ENCODE data around the gene LRFN5. TPM values are rescaled to one million over a fixed set of nuclear protein-coding genes. Genes with fewer than 3 reads are reported as not detected.

Gene LRFN5
- total RNA-seq, 2 experiments from 2014 or later: not detected

GRCh38 chr14:41916313-41916712 is 309.6 kb downstream of the LRFN5 start:
- H3K27ac Mint-ChIP-seq: no peak overlapping the region
- no peak for DNase-seq
- no peaks in the 10 kb centered on the region for H3K4me1 Mint-ChIP-seq
- H3K36me3 Mint-ChIP-seq (ENCODE audit: low read depth): no peaks in the 10 kb centered on the region
- intact Hi-C loops (cut with DNase I, micrococcal nuclease): no loop called here
- POLR2A ChIA-PET: no interaction called here
- CTCF ChIA-PET: no interaction called here
- peaks cover 6% of the 10 kb centered on the region for H3K9me3 Mint-ChIP-seq (ENCODE audit: low read depth)
- no peaks in the 10 kb centered on the region for H3K27me3 Mint-ChIP-seq
- H3K4me3 Mint-ChIP-seq: no peak overlapping the region
- ATAC-seq: no peak

GRCh38 chr14:41925409-41925808 is 318.7 kb downstream of the LRFN5 start:
- Mint-ChIP-seq H3K4me3 (no peak overlapping the region), H3K27ac (no peak overlapping the region), H3K36me3 (ENCODE audit: low read depth) (no peaks in the 10 kb centered on the region), H3K9me3 (ENCODE audit: low read depth) (no peaks in the 10 kb centered on the region), H3K27me3 (no peaks in the 10 kb centered on the region), H3K4me1 (no peaks in the 10 kb centered on the region)
- no peak for ATAC-seq
- DNase-seq: no peak
- ChIA-PET POLR2A (no interaction called here), CTCF (no interaction called here)
- intact Hi-C loops (cut with DNase I, micrococcal nuclease): no loop called here

GRCh38 chr14:41950428-41951151 is 343.9 kb downstream of the LRFN5 start:
- Mint-ChIP-seq H3K27me3 (no peaks in the 10 kb centered on the region), H3K9me3 (ENCODE audit: low read depth) (no peaks in the 10 kb centered on the region), H3K4me1 (no peaks in the 10 kb centered on the region), H3K4me3 (no peak overlapping the region), H3K36me3 (ENCODE audit: low read depth) (no peaks in the 10 kb centered on the region), H3K27ac (no peak overlapping the region)
- intact Hi-C loops (cut with DNase I, micrococcal nuclease): no loop called here
- POLR2A ChIA-PET: interaction anchor here (0.6 kb wide), 1 partner anchor 11 kb away, joined by 5 read pairs; no protein-coding TSS in a partner anchor
- CTCF ChIA-PET: no interaction called here
- DNase-seq (no peak), ATAC-seq (no peak)
